SKM-1 (cell line): ENCODE data around the gene C1orf198.
"Not testable (repeated sequence)": the region's sequence is repeated elsewhere in the genome, so short reads cannot be mapped to it uniquely, and the experiment has no call there.

Experiments used
- DNase-seq: peaks from one replicate; lab custom pipeline; 2025; ENCODE audit not compliant: unreplicated experiment; lab: John Stamatoyannopoulos, UW

The C1orf198 gene

GRCh38 chr1:230861489-230861888, 6.8 kb downstream of the C1orf198 start:
- no peak for DNase-seq

GRCh38 chr1:230860617-230861384, 7.5 kb downstream of the C1orf198 start:
- DNase-seq: no peak

GRCh38 chr1:230858918-230859729, 9.2 kb downstream of the C1orf198 start:
- DNase-seq: no peak

- no peak for DNase-seq
These were observed 10.0 kb downstream of the C1orf198 start for GRCh38 chr1:230858236-230858820.

- no peak for DNase-seq
These were observed 10.5 kb downstream of the C1orf198 start for GRCh38 chr1:230857822-230858221.

- DNase-seq: no peak
These were observed 11.2 kb downstream of the C1orf198 start for GRCh38 chr1:230857077-230857476.

- no peak for DNase-seq
These were observed 12.4 kb downstream of the C1orf198 start for GRCh38 chr1:230855886-230856285.

GRCh38 chr1:230854423-230854822, 13.9 kb downstream of the C1orf198 start:
- no peak for DNase-seq

- no peak for DNase-seq
These were observed 14.6 kb downstream of the C1orf198 start for GRCh38 chr1:230853731-230854130.

- no peak for DNase-seq
These were observed 15.4 kb downstream of the C1orf198 start for GRCh38 chr1:230852959-230853358.

- DNase-seq: no peak
These were observed 17.0 kb downstream of the C1orf198 start for GRCh38 chr1:230851291-230851691.

- no peak for DNase-seq
These were observed 17.8 kb downstream of the C1orf198 start for GRCh38 chr1:230850547-230850946.

- no peak for DNase-seq
These were observed 18.7 kb downstream of the C1orf198 start for GRCh38 chr1:230849451-230850224.

- DNase-seq: no peak
These were observed 20.1 kb downstream of the C1orf198 start for GRCh38 chr1:230848235-230848634.

GRCh38 chr1:230845184-230845583, 23.1 kb downstream of the C1orf198 start:
- not testable (repeated sequence) for DNase-seq

GRCh38 chr1:230844561-230844960, 23.8 kb downstream of the C1orf198 start:
- DNase-seq: no peak

- DNase-seq: no peak
These were observed 24.6 kb downstream of the C1orf198 start for GRCh38 chr1:230843503-230844309.

- DNase-seq: no peak
These were observed 25.5 kb downstream of the C1orf198 start for GRCh38 chr1:230842801-230843200.

- no peak for DNase-seq
These were observed 29.1 kb downstream of the C1orf198 start for GRCh38 chr1:230839173-230839572.

GRCh38 chr1:230836793-230837192, 31.5 kb downstream of the C1orf198 start:
- DNase-seq: no peak
